GM18951 (cell line): ENCODE results near the gene NEU2.

Experiments
- POLR2A ChIP-seq: IDR thresholded peaks from 4 replicates; pipeline ENCODE4 v1.6.1; 2011; ENCODE audit warnings: mild to moderate bottlenecking; ENCODE audit not compliant: insufficient read length, insufficient read depth; ENCODE audit errors: extremely low read depth
- in situ Hi-C: fragments of 300-500 bp; cut with MboI; formaldehyde crosslinking; loops from one replicate; pipeline ENCODE4 v1.12.0; 2022; ENCODE audit warnings: low sequenced_read_pairs, mixed read lengths, inconsistent platforms; ENCODE audit not compliant: unreplicated experiment

Gene NEU2

DNA sequence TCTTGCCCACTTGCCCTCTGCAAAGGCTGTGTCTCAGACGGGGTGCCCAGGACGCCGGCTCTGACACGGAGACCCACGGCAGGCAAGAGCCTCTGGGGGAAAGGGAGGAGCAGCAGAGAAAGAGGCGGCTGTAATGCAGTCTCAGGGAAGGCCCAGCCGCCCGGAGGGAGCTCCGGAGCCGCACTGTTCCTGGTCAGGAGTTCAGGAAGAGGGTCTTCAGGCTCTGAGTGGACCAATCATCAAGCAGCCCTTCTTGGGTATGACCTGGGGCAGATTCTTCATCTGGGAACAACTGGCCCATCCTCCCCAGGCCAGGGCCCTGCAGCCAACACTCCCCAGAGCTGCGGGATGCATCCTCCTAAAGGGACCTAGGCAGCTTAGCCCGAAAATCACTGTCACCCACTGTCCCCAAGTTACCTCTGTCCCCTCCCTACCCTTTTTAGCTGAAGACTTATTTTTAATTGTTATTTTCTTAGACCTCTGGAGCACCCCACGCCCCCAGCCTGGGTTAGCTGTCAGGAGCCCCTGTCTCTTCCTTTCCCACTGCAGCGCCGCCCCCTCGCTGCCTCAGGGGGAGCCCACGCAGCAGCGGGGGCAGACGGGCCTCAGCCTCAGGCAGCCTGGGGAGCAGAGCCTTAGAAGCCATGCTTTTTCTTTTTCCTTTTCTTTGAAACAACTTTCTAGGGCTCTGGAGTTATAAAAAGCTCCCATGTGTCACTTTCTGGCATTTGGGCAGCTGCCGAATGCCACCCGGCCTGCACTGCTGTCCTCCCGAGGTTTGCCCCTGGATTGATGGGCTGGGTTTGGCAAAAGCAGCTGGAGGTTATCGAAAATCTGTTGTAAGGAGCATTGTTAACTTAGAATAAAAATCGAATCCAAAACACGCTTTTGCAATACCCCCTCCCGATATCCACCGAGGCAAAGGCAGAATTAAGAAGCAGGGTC lies 644 bp upstream of the NEU2 start:
- in situ Hi-C loops = loop anchor here (25.0 kb wide), 1 partner anchor 420 kb away; no protein-coding TSS in a partner anchor
- TF ChIP-seq POLR2A = no peak

DNA sequence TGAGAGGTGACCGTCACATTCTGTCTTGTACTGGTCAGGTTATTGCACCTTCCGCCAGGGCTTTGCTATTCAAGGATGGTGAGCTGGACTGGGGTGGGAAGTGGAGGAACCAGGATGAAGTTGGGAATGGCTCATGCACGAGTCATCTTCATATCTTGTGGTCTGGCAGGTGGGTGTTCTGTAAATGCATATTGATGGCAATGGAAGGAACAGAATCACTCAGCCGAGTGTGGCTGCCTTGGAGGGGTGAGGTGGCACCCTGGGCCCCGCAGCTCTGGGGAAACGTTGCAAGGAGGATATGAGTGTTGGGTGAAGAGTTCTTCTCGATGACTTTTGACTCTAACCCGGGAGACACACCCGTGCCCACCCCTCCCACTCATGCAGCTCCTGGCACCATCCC lies 1.2 kb downstream of the NEU2 start:
- no peak for TF ChIP-seq POLR2A
- in situ Hi-C loops = loop anchor here (25.0 kb wide), 1 partner anchor 421 kb away; no protein-coding TSS in a partner anchor

- TF ChIP-seq POLR2A = no peak
- in situ Hi-C loops = loop anchor here (25.0 kb wide), 1 partner anchor 422 kb away; no protein-coding TSS in a partner anchor
Observed at GRCh38 chr2:233034091-233034882, 1.8 kb downstream of the NEU2 start.

DNA sequence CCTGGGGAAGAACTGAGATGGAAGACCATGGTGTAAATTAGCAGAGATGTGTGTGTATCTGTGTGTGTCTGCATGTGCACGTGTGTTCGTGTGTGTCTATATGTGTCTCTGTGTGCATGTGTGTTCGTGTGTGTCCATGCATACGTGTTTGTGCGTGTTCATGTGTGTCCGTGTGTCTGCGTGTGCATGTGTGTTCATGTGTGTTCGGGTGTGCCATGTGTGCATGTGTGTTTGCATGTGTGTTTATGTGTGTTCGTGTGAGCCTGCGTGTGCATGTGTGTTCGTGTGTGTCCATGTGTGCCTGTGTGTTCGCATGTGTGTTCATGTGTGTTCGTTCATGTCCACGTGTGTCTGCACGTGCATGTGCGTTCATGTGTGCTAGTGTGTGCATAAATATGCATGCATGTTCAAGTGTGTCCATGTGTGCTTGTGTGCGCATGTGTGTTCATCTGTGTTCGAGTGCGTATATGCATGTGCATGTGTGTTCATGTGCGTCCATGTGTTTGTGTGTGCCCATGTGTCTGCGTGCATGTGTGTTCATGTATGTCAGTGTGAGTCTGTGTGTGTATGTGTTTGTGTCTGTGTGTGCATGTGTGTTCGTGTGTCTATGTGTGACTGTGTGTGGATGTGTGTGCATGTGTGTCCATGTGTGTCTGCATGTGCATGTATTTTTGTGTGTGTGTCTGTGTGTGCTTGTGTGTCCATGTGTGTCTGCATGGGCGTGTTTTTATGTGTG lies 3.1 kb downstream of the NEU2 start:
- in situ Hi-C loops = loop anchor here (25.0 kb wide), 1 partner anchor 423 kb away; no protein-coding TSS in a partner anchor
- no peak for TF ChIP-seq POLR2A

DNA sequence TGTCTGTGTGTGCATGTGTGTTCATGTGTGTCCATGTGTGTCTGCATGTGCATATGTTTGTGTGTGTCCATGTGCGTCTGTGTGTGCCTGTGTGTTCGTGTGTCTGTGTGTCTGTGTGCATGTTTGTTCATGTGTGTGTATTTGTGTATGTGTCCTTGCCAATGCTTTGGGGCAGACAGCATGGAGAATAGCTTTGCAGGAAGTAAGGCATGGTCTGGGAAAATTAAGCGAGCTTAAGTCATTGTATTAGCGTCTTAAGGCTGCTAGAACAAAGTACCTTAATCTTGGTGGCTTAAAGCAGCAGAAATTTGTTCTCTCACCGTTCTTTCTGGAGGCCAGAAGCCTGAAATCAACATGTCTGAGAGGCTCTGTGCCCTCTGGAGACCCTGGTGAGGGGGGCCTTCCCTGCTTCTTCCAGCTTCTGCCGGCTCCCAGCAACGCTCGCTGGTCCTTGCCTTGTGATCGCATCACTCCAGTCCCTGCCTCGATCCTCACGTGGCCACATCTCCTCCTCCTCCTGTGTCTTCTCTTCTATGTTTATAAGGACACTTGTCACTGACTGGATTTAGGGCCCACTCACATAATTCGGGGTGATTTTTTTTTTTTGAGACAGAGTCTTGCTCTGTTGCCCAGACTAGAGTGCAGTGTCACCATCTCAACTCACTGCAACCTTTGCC lies 3.8 kb downstream of the NEU2 start:
- in situ Hi-C loops = loop anchor here (25.0 kb wide), 1 partner anchor 424 kb away; no protein-coding TSS in a partner anchor
- TF ChIP-seq POLR2A = no peak

DNA sequence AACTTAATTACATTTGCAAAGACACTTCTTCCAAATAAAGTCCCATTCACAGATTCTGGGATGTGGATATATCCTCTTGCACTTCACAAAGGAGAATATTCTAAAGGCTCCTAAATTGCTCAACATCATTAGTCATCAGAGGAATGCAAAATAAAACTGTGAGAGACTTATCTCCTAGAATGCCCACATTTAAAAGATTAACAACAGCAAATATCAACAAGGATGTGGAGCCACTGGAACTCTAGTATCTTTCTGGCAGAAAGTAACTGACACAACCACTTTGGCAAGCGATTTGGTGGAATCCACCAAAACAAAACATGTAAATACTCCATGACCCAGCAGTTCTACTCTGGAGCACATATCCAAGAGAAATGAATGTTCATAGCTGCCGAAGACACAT lies 4.6 kb downstream of the NEU2 start:
- in situ Hi-C loops = loop anchor here (25.0 kb wide), 1 partner anchor 425 kb away; no protein-coding TSS in a partner anchor
- no peak for TF ChIP-seq POLR2A

GRCh38 chr2:233039212-233039845 lies 6.9 kb downstream of the NEU2 start:
- in situ Hi-C loops = loop anchor here (25.0 kb wide), 1 partner anchor 427 kb away; no protein-coding TSS in a partner anchor
- TF ChIP-seq POLR2A = no peak

GRCh38 chr2:233039846-233040530 lies 7.5 kb downstream of the NEU2 start:
- in situ Hi-C loops = loop anchor here (25.0 kb wide), 1 partner anchor 428 kb away; no protein-coding TSS in a partner anchor
- no peak for TF ChIP-seq POLR2A

DNA sequence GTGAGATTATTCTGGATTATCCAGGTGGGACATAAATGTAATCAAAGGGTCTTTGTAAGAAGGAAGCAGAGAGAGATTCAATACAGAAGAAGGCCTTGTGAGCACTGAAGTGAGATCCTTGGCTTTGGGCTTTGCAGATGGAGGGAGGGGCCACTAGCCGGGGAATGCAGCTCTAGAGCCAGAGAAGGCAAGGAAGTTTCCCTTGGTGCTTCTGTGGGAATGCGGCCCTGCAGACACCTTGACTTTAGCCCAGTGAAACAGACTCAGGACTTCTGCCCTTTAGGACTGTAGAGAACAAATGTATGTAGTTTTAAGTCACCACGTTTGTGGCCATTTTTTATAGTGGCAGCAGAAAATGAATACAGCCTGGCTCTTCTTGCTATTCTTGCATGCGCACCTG lies 8.1 kb downstream of the NEU2 start:
- TF ChIP-seq POLR2A = no peak
- in situ Hi-C loops = loop anchor here (25.0 kb wide), 1 partner anchor 428 kb away; no protein-coding TSS in a partner anchor

- in situ Hi-C loops = loop anchor here (25.0 kb wide), 1 partner anchor 430 kb away; no protein-coding TSS in a partner anchor
Observed at GRCh38 chr2:233041722-233042323, 9.4 kb downstream of the NEU2 start.

More at GRCh38 chr2:233041722-233042323, 9.4 kb downstream of the NEU2 start:
- no peak for TF ChIP-seq POLR2A
